Fibroblast of lung (primary cell): Measurements from ENCODE around the gene OS9. TPM values are rescaled to one million over a fixed set of nuclear protein-coding genes. Genes with fewer than 3 reads are reported as not detected.

Experiments used
- DNase-seq, 2 donors: peaks; one replicate each; pipeline versions ENCODE4 v3.0.0 to v3.0.0-alpha.2; 2010; ENCODE audit warnings: low read depth in 2 of 2
- H2AFZ ChIP-seq: 2 replicates; pipeline ENCODE4 v1.5.1; 2012; ENCODE audit warnings: low read length, control low read depth, inconsistent platforms
- H3K27ac ChIP-seq: 2 replicates; pipeline ENCODE4 v1.5.1; 2011; ENCODE audit warnings: low read length, control low read depth; ENCODE audit not compliant: insufficient read depth
- H3K27me3 ChIP-seq: 2 replicates; pipeline ENCODE4 v1.5.1; 2011; ENCODE audit warnings: mild to moderate bottlenecking, low read length; ENCODE audit not compliant: control insufficient read depth, insufficient read depth
- H3K36me3 ChIP-seq: 2 replicates; pipeline ENCODE4 v1.5.1; 2011; ENCODE audit warnings: low read length; ENCODE audit not compliant: control insufficient read depth, insufficient read depth
- H3K4me1 ChIP-seq: 2 replicates; pipeline ENCODE4 v1.5.1; 2011; ENCODE audit warnings: low read length; ENCODE audit not compliant: control insufficient read depth, insufficient read depth; ENCODE audit errors: extremely low read depth
- H3K4me2 ChIP-seq: 2 replicates; pipeline ENCODE4 v1.5.1; 2011; ENCODE audit warnings: low read length, control low read depth; ENCODE audit not compliant: insufficient read depth; ENCODE audit errors: extremely low read depth
- H3K4me3 ChIP-seq, 4 experiments: fragments of 200-600 bp in 1 of 4; sonication (generic) in 1 of 4; replicated peaks in 1 of 4; 2 replicates each; pipeline ENCODE4 v1.5.1; 2011 to 2016; ENCODE audit warnings: low read length in 4 of 4, low read depth in 3 of 4, mild to moderate bottlenecking in 3 of 4, control low read depth in 2 of 4, inconsistent platforms in 1 of 4, mixed read lengths in 1 of 4; ENCODE audit not compliant: insufficient read depth in 1 of 4; ENCODE audit errors: control extremely low read depth in 1 of 4
- H3K79me2 ChIP-seq: 2 replicates; pipeline ENCODE4 v1.5.1; 2012; ENCODE audit warnings: mild to moderate bottlenecking, low read length, inconsistent platforms; ENCODE audit not compliant: control insufficient read depth, insufficient read depth
- H3K9ac ChIP-seq: 2 replicates; pipeline ENCODE4 v1.5.1; 2011; ENCODE audit warnings: mild to moderate bottlenecking, low read length, control low read depth; ENCODE audit not compliant: insufficient read depth
- H3K9me3 ChIP-seq: 2 replicates; pipeline ENCODE4 v1.5.1; 2012; ENCODE audit warnings: low read depth, low read length; ENCODE audit not compliant: control insufficient read depth, insufficient read depth
- H4K20me1 ChIP-seq: 2 replicates; pipeline ENCODE4 v1.5.1; 2011; ENCODE audit warnings: low read length; ENCODE audit not compliant: control insufficient read depth, insufficient read depth; ENCODE audit errors: extremely low read depth
- EZH2 ChIP-seq: IDR thresholded peaks from 2 replicates; pipeline ENCODE4 v1.5.1; 2012; ENCODE audit warnings: low read length, control low read depth, mild to moderate bottlenecking; ENCODE audit errors: missing control alignments
- polyA plus RNA-seq, 2 donors: library from polyadenylated mRNA; depleted of rRNA in 1 of 2; stranded (reverse) in 1 of 2; unstranded in 1 of 2; fragments of >200 nt; gene quantifications; 2 replicates each; pipeline ENCODE4 v1.2.1, GENCODE V29; 2011 to 2012; ENCODE audit warnings: missing spikeins in 1 of 2
- total RNA-seq: library from RNA; depleted of rRNA; stranded (reverse); fragments of >200 nt; gene quantifications from 2 replicates; pipeline ENCODE4 v1.2.1, GENCODE V29; 2014
- TF ChIP-seq, protein P1 (sequence below), 2 donors: IDR thresholded peaks in 1 of 2; conservative IDR thresholded peaks in 1 of 2; 1 replicate in 1 of 2; 2 replicates in 1 of 2; pipeline ENCODE4 v1.5.1; 2011 to 2012; ENCODE audit warnings: low read length in 2 of 2, control low read depth in 1 of 2, inconsistent platforms in 1 of 2, low read depth in 1 of 2, mild to moderate bottlenecking in 1 of 2

OS9 gene
- total and polyA plus RNA-seq, 2 donors (not counting 1 experiment from before 2014, with no cell fraction given) = 170 to 316 TPM

DNA sequence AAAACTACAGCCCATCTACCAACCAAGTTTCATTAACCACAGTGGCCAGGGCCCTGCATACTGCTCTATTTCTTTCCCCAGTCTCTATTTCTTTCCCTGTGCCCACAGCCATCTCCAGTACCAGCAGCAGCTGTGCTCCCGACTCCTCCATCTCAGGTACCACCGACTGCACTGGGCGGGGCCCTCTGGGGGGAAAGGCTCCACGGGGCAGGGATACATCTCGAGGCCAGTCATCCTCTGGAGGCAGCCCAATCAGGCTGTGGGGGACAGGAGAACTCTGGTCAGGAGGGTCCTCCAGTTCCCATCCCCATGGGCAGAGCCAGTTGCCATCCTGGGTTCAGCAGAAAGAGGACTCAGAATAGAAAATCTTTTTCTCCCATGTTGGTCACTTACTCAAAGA is 55.1 kb downstream of the OS9 start:
- peaks cover 4% of the 10 kb centered on the region for H3K27me3 ChIP-seq
- H3K9ac ChIP-seq = no peak overlapping the region
- no peak overlapping the region for H3K4me2 ChIP-seq
- no peaks in the 10 kb centered on the region for H3K9me3 ChIP-seq
- H2AFZ ChIP-seq = no peak overlapping the region
- no peak overlapping the region for H3K4me3 ChIP-seq
- H4K20me1 ChIP-seq = no peaks in the 10 kb centered on the region
- H3K27ac ChIP-seq = no peak overlapping the region
- DNase-seq = no peak
- H3K4me1 ChIP-seq = peaks cover 2% of the 10 kb centered on the region
- TF ChIP-seq EZH2 = no peak
- TF ChIP-seq, protein P1, sequence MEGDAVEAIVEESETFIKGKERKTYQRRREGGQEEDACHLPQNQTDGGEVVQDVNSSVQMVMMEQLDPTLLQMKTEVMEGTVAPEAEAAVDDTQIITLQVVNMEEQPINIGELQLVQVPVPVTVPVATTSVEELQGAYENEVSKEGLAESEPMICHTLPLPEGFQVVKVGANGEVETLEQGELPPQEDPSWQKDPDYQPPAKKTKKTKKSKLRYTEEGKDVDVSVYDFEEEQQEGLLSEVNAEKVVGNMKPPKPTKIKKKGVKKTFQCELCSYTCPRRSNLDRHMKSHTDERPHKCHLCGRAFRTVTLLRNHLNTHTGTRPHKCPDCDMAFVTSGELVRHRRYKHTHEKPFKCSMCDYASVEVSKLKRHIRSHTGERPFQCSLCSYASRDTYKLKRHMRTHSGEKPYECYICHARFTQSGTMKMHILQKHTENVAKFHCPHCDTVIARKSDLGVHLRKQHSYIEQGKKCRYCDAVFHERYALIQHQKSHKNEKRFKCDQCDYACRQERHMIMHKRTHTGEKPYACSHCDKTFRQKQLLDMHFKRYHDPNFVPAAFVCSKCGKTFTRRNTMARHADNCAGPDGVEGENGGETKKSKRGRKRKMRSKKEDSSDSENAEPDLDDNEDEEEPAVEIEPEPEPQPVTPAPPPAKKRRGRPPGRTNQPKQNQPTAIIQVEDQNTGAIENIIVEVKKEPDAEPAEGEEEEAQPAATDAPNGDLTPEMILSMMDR (conservative IDR thresholded peaks at IDR 0.05 in 1 of 2, IDR thresholded peaks at IDR 0.05 in 1 of 2; ENCODE audit: low read depth in 1 of 2, low read length in 2 of 2) = no peak
- H3K36me3 ChIP-seq = peaks cover 15% of the 10 kb centered on the region
- H3K79me2 ChIP-seq = peaks cover 26% of the 10 kb centered on the region

DNA sequence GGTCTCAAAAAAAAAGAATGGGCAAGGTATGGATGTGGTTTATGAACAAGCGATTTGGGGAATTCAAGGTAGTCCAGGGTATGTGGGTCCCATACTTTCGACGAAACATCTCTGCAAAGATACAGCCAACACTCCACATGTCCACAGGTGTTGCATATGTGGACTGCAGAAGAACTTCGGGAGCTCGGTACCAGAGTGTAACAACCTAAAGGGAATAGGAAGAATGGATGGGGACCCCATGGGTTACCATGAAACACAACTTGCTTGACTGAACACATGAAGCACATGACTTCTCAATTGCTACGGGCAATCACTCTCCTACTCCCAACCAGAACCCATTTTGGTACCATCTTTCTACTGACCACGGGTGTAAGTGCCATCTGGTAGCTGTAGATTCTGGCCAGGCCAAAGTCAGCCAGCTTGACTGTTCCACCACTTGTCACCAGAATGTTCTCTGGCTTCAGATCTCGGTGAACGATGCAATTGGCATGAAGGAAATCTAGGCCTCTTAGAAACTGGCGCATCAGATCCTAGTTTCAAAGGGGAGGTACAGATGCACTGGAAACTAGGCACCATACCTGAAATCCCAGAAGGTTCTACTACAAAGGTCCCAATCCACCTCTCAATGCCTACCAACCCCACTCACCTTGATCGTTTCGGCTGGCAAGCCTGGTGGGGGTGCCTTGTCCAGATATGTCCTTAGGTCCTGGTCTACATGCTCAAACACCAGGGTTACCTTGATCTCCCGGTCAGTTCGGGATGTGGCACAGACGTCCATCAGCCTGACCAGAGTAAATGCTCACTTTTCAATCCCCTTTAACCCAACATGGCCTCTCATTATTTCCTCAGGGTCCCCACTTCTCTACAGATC is 56.9 kb downstream of the OS9 start:
- Histone ChIP-seq H4K20me1 (no peaks in the 10 kb centered on the region), H2AFZ (no peak overlapping the region), H3K27me3 (peaks cover 10% of the 10 kb centered on the region), H3K4me3 (peak overlapping the region; percentile 91 to 96 (median 94)), H3K36me3 (peaks cover 15% of the 10 kb centered on the region), H3K4me1 (peaks cover 4% of the 10 kb centered on the region), H3K27ac (peak overlapping the region; percentile 98), H3K9me3 (no peaks in the 10 kb centered on the region), H3K4me2 (peak overlapping the region; percentile 93), H3K9ac (peak overlapping the region; percentile 93), H3K79me2 (peaks cover 24% of the 10 kb centered on the region)
- DNase-seq = no peak
- TF ChIP-seq, protein P1 (conservative IDR thresholded peaks at IDR 0.05 in 1 of 2, IDR thresholded peaks at IDR 0.05 in 1 of 2; ENCODE audit: low read depth in 1 of 2, low read length in 2 of 2) = no peak
- no peak for TF ChIP-seq EZH2

DNA sequence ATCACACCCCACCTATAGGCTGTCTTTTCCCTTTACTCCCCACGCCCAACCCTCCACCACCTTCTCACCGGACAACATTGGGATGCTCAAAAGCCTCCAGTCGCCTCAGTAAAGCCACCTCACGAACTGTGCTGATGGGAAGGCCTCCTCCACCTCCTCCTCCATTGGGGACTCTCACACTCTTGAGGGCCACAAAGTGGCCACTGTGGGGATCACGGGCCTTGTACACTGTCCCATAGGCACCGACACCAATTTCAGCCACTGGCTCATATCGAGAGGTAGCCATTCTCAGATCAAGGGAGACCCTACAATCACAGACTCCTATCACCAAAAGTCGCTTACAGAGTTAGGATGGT is 57.5 kb downstream of the OS9 start:
- no peaks in the 10 kb centered on the region for H3K9me3 ChIP-seq
- H3K4me1 ChIP-seq = peaks cover 4% of the 10 kb centered on the region
- peak overlapping the region; percentile 98 for H3K27ac ChIP-seq
- peak overlapping the region; percentile 4 for H2AFZ ChIP-seq
- H3K9ac ChIP-seq = peak overlapping the region; percentile 93
- peak overlapping the region; percentile 93 for H3K4me2 ChIP-seq
- H3K4me3 ChIP-seq = peak overlapping the region; percentile 91 to 96 (median 94)
- H3K27me3 ChIP-seq = peaks cover 13% of the 10 kb centered on the region
- no peak for DNase-seq
- H4K20me1 ChIP-seq = no peaks in the 10 kb centered on the region
- H3K79me2 ChIP-seq = peaks cover 24% of the 10 kb centered on the region
- peaks cover 13% of the 10 kb centered on the region for H3K36me3 ChIP-seq
- TF ChIP-seq, protein P1 (conservative IDR thresholded peaks at IDR 0.05 in 1 of 2, IDR thresholded peaks at IDR 0.05 in 1 of 2; ENCODE audit: low read depth in 1 of 2, low read length in 2 of 2) = no peak
- TF ChIP-seq EZH2 = no peak
